Measurements from ENCODE around the gene GRAMD4.
"Not testable (repeated sequence)": the region's sequence is repeated elsewhere in the genome, so short reads cannot be mapped to it uniquely, and the experiment has no call there.

GRAMD4 gene

GRCh38 chr22:46617986-46618647 lies 2.1 kb upstream of the GRAMD4 start:
- DNase-seq (ENCODE audit: extremely low read depth, low read depth): no peak
- no peak for TF ChIP-seq CTCF (IDR thresholded peaks at IDR 0.05; ENCODE audit: low read depth, low read length)

- TF ChIP-seq CTCF (IDR thresholded peaks at IDR 0.05; ENCODE audit: low read depth, low read length): no peak
- no peak for DNase-seq (ENCODE audit: extremely low read depth, low read depth)
These were observed 1.5 kb upstream of the GRAMD4 start for GRCh38 chr22:46618667-46619066.

- DNase-seq (ENCODE audit: extremely low read depth, low read depth): no peak
- no peak for TF ChIP-seq CTCF (IDR thresholded peaks at IDR 0.05; ENCODE audit: low read depth, low read length)
These were observed 851 bp upstream of the GRAMD4 start for GRCh38 chr22:46619240-46619829.

- no peak for DNase-seq (ENCODE audit: extremely low read depth, low read depth)
- no peak for TF ChIP-seq CTCF (IDR thresholded peaks at IDR 0.05; ENCODE audit: low read depth, low read length)
These were observed 529 bp downstream of the GRAMD4 start for GRCh38 chr22:46620588-46621242.

GRCh38 chr22:46621243-46621930 lies 1.2 kb downstream of the GRAMD4 start:
- not testable (repeated sequence) for DNase-seq (ENCODE audit: extremely low read depth, low read depth)

- TF ChIP-seq CTCF (IDR thresholded peaks at IDR 0.05; ENCODE audit: low read depth, low read length): no peak
- no peak for DNase-seq (ENCODE audit: extremely low read depth, low read depth)
These were observed 1.9 kb downstream of the GRAMD4 start for GRCh38 chr22:46622081-46622521.

- no peak for DNase-seq (ENCODE audit: extremely low read depth, low read depth)
- no peak for TF ChIP-seq CTCF (IDR thresholded peaks at IDR 0.05; ENCODE audit: low read depth, low read length)
These were observed 5.1 kb downstream of the GRAMD4 start for GRCh38 chr22:46625113-46625842.
